K562 (cell line): ENCODE results near the gene SOS2. TPM values are rescaled to one million over a fixed set of nuclear protein-coding genes. Genes with fewer than 3 reads are reported as not detected.

Source experiments
- CTBP1 ChIP-seq: fragments of 450-650 bp; IDR thresholded peaks from 2 replicates; pipeline ENCODE4 v1.6.1; 2016; ENCODE audit warnings: borderline replicate concordance
- ELF1 ChIP-seq: fragments of 200-800 bp; sonication (Bioruptor generic); IDR thresholded peaks from 2 replicates; pipeline ENCODE4 v1.6.1; 2016; ENCODE audit warnings: missing genetic modification characterization, missing compliant biosample characterization
- ETV5 ChIP-seq: sonication (generic); formaldehyde crosslinking; IDR thresholded peaks from 2 replicates; pipeline ENCODE4 v1.4.0; 2020; ENCODE audit warnings: low read depth, mild to moderate bottlenecking, missing genetic modification reagents
- FOXJ3 ChIP-seq: sonication (generic); formaldehyde crosslinking; IDR thresholded peaks from 2 replicates; pipeline ENCODE4 v1.4.0; 2020; ENCODE audit warnings: mild to moderate bottlenecking, missing genetic modification reagents
- GABPA ChIP-seq: fragments of 200-800 bp; sonication (Bioruptor generic); conservative IDR thresholded peaks from 2 replicates; pipeline ENCODE4 v1.6.1; 2016; ENCODE audit warnings: low read depth, missing genetic modification characterization, missing compliant biosample characterization
- GABPB1 ChIP-seq: sonication (generic); formaldehyde crosslinking; IDR thresholded peaks from 2 replicates; pipeline ENCODE4 v1.8.0; 2022; ENCODE audit warnings: mild to moderate bottlenecking, missing genetic modification reagents
- GABPB2 ChIP-seq: fragments of 250-450 bp; sonication (Bioruptor Pico); conservative IDR thresholded peaks from 2 replicates; pipeline ENCODE4 v1.5.1; 2021; ENCODE audit warnings: mild to moderate bottlenecking
- NBN ChIP-seq: fragments of 450-650 bp; IDR thresholded peaks from 2 replicates; pipeline ENCODE4 v1.6.1; 2016; ENCODE audit warnings: low read depth, mild to moderate bottlenecking
- PML ChIP-seq: IDR thresholded peaks from 2 replicates; pipeline ENCODE4 v1.6.1; 2012; ENCODE audit warnings: low read length, inconsistent platforms
- RBM22 ChIP-seq: fragments of 200-400 bp; formaldehyde crosslinking; IDR thresholded peaks from 2 replicates; pipeline ENCODE4 v1.6.1; 2018; ENCODE audit warnings: low read length, low read depth; ENCODE audit not compliant: poor library complexity, severe bottlenecking
- SETDB1 ChIP-seq: IDR thresholded peaks from one replicate; pipeline ENCODE4 v1.6.1; 2012; ENCODE audit warnings: low read length, control low read depth, inconsistent platforms
- SOX6 ChIP-seq: fragments of 450-650 bp; IDR thresholded peaks from 2 replicates; pipeline ENCODE4 v1.6.1; 2014; ENCODE audit warnings: mild to moderate bottlenecking
- TFAM ChIP-seq: fragments of 250-450 bp; sonication (Bioruptor Pico); conservative IDR thresholded peaks from 2 replicates; pipeline ENCODE4 v1.5.0; 2021; ENCODE audit warnings: mild to moderate bottlenecking, moderate library complexity
- ZNF583 ChIP-seq: fragments of 250-450 bp; sonication (Bioruptor Pico); IDR thresholded peaks from 2 replicates; pipeline ENCODE4 v1.4.0; 2020
- ZNF707 ChIP-seq: fragments of 250-450 bp; sonication (Bioruptor Pico); conservative IDR thresholded peaks from 2 replicates; pipeline ENCODE4 v1.8.0; 2022; ENCODE audit warnings: inconsistent platforms, mild to moderate bottlenecking, moderate library complexity
- polyA plus RNA-seq, 8 experiments: library from polyadenylated mRNA; depleted of rRNA in 4 of 8; stranded (reverse) in 5 of 8; unstranded in 3 of 8; fragments of >200 nt; fragmentation: Nextera tagmentation in 2 of 8; fragmentation: Illumina TruSeq in 1 of 8; extraction: Ambion mirVana in 2 of 8; extraction: Trizol in 1 of 8; gene quantifications; 2 replicates each; pipeline versions ENCODE4 v1.2.1 to v1.2.3, GENCODE V29; 2011 to 2014; ENCODE audit warnings: inconsistent platforms in 1 of 8, missing spikeins in 1 of 8
- total RNA-seq, 7 experiments: library from RNA; depleted of rRNA in 6 of 7; stranded (reverse); fragments of >200 nt in 6 of 7; fragmentation: Illumina TruSeq in 2 of 7; extraction: Trizol in 2 of 7; gene quantifications; 2 replicates each; pipeline versions ENCODE4 v1.2.1 to v1.2.3, GENCODE V29; 2011 to 2021; ENCODE audit warnings: low replicate concordance in 1 of 7
- TF ChIP-seq, protein P1 (sequence below): fragments of 200-800 bp; sonication (Bioruptor generic); IDR thresholded peaks from 2 replicates; pipeline ENCODE4 v1.6.1; 2017; ENCODE audit warnings: missing genetic modification characterization, missing compliant biosample characterization
- TF ChIP-seq, protein P2 (sequence below): fragments of 450-650 bp; IDR thresholded peaks from 2 replicates; pipeline ENCODE4 v1.6.1; 2016; ENCODE audit warnings: mild to moderate bottlenecking, moderate library complexity

Gene SOS2
- total and polyA plus RNA-seq, 9 of the 15 experiments (the other 6 are each of a cell fraction or from before 2014, with no cell fraction given) = 2.2 to 13.1 (median 10.5) TPM

DNA sequence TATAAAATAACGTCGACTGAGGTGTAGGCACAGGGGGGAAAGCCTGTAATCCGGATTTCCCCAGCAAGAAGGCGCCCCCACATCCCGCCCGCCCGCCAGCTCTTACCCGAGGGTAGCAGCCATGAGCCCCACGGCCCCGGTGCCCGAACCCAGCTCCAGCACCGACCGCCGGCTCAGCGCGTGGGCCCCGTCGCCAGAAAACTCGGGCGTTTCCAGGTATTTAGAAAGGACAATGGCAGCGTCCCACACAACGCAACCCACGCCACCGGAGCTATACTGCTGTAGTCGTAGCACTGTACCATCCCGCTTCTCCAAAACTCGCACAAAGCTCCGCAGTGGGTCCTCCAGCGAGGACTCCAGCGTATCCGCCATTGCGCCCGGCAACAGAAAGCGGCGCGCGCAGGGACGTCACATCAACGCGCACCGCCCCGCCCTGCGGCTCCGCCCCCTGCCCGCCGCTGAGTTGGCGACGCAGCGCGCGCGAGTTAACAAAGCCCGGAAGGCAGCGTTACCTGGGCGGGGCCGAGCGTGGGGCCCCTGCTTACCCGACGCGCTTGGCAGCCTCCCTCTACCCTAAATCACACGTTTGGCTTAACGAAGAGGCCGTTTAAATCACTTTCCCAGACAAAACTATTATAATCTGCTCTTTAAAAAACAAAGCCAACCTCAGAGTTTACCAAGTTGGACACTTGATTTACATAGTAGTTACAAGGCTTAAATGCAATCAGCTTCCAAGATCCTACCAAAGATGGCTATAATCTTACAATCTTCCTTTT, 115.0 kb downstream of the SOS2 start, which contains the start of gene VCPKMT (continued):
- TF ChIP-seq GABPA (no peak), FOXJ3 (CRISPR knock-in tag) (no peak), SETDB1 (no peak), GABPB2 (no peak), TFAM (CRISPR knock-in tag) (no peak), NBN (no peak), CTBP1 (peak; percentile 78), ZNF707 (no peak), GABPB1 (CRISPR knock-in tag) (peak; percentile 72), SOX6 (peak; percentile 65), RBM22 (peak; percentile 44), ZNF583 (CRISPR knock-in tag) (no peak), ELF1 (peak; percentile 37; the same call in 1 of the 2 replicates), PML (peak; percentile 62; the same call in 1 of the 2 replicates), ETV5 (peak; percentile 78)
- TF ChIP-seq, protein P1, sequence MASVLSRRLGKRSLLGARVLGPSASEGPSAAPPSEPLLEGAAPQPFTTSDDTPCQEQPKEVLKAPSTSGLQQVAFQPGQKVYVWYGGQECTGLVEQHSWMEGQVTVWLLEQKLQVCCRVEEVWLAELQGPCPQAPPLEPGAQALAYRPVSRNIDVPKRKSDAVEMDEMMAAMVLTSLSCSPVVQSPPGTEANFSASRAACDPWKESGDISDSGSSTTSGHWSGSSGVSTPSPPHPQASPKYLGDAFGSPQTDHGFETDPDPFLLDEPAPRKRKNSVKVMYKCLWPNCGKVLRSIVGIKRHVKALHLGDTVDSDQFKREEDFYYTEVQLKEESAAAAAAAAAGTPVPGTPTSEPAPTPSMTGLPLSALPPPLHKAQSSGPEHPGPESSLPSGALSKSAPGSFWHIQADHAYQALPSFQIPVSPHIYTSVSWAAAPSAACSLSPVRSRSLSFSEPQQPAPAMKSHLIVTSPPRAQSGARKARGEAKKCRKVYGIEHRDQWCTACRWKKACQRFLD (CRISPR knock-in tag) = peak; percentile 86
- TF ChIP-seq, protein P2, sequence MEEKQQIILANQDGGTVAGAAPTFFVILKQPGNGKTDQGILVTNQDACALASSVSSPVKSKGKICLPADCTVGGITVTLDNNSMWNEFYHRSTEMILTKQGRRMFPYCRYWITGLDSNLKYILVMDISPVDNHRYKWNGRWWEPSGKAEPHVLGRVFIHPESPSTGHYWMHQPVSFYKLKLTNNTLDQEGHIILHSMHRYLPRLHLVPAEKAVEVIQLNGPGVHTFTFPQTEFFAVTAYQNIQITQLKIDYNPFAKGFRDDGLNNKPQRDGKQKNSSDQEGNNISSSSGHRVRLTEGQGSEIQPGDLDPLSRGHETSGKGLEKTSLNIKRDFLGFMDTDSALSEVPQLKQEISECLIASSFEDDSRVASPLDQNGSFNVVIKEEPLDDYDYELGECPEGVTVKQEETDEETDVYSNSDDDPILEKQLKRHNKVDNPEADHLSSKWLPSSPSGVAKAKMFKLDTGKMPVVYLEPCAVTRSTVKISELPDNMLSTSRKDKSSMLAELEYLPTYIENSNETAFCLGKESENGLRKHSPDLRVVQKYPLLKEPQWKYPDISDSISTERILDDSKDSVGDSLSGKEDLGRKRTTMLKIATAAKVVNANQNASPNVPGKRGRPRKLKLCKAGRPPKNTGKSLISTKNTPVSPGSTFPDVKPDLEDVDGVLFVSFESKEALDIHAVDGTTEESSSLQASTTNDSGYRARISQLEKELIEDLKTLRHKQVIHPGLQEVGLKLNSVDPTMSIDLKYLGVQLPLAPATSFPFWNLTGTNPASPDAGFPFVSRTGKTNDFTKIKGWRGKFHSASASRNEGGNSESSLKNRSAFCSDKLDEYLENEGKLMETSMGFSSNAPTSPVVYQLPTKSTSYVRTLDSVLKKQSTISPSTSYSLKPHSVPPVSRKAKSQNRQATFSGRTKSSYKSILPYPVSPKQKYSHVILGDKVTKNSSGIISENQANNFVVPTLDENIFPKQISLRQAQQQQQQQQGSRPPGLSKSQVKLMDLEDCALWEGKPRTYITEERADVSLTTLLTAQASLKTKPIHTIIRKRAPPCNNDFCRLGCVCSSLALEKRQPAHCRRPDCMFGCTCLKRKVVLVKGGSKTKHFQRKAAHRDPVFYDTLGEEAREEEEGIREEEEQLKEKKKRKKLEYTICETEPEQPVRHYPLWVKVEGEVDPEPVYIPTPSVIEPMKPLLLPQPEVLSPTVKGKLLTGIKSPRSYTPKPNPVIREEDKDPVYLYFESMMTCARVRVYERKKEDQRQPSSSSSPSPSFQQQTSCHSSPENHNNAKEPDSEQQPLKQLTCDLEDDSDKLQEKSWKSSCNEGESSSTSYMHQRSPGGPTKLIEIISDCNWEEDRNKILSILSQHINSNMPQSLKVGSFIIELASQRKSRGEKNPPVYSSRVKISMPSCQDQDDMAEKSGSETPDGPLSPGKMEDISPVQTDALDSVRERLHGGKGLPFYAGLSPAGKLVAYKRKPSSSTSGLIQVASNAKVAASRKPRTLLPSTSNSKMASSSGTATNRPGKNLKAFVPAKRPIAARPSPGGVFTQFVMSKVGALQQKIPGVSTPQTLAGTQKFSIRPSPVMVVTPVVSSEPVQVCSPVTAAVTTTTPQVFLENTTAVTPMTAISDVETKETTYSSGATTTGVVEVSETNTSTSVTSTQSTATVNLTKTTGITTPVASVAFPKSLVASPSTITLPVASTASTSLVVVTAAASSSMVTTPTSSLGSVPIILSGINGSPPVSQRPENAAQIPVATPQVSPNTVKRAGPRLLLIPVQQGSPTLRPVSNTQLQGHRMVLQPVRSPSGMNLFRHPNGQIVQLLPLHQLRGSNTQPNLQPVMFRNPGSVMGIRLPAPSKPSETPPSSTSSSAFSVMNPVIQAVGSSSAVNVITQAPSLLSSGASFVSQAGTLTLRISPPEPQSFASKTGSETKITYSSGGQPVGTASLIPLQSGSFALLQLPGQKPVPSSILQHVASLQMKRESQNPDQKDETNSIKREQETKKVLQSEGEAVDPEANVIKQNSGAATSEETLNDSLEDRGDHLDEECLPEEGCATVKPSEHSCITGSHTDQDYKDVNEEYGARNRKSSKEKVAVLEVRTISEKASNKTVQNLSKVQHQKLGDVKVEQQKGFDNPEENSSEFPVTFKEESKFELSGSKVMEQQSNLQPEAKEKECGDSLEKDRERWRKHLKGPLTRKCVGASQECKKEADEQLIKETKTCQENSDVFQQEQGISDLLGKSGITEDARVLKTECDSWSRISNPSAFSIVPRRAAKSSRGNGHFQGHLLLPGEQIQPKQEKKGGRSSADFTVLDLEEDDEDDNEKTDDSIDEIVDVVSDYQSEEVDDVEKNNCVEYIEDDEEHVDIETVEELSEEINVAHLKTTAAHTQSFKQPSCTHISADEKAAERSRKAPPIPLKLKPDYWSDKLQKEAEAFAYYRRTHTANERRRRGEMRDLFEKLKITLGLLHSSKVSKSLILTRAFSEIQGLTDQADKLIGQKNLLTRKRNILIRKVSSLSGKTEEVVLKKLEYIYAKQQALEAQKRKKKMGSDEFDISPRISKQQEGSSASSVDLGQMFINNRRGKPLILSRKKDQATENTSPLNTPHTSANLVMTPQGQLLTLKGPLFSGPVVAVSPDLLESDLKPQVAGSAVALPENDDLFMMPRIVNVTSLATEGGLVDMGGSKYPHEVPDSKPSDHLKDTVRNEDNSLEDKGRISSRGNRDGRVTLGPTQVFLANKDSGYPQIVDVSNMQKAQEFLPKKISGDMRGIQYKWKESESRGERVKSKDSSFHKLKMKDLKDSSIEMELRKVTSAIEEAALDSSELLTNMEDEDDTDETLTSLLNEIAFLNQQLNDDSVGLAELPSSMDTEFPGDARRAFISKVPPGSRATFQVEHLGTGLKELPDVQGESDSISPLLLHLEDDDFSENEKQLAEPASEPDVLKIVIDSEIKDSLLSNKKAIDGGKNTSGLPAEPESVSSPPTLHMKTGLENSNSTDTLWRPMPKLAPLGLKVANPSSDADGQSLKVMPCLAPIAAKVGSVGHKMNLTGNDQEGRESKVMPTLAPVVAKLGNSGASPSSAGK = no peak
